HepG2 (cell line): ENCODE measurements around the gene SKP1. TPM values are rescaled to one million over a fixed set of nuclear protein-coding genes. Genes with fewer than 3 reads are reported as not detected.

Source experiments
- CBX5 ChIP-seq: sonication (generic); formaldehyde crosslinking; IDR thresholded peaks from 2 replicates; pipeline ENCODE4 v1.4.0; 2020; ENCODE audit warnings: missing genetic modification reagents, borderline replicate concordance
- FOXJ3 ChIP-seq: sonication (generic); formaldehyde crosslinking; IDR thresholded peaks from 2 replicates; pipeline ENCODE4 v1.4.0; 2020; ENCODE audit warnings: missing genetic modification reagents, mild to moderate bottlenecking, borderline replicate concordance
- FOXK1 ChIP-seq: sonication (generic); formaldehyde crosslinking; IDR thresholded peaks from 2 replicates; pipeline ENCODE4 v1.4.0; 2020; ENCODE audit warnings: low read depth, missing genetic modification reagents, borderline replicate concordance
- HHEX ChIP-seq: IDR thresholded peaks from 2 replicates; pipeline ENCODE4 v1.6.1; 2016; ENCODE audit warnings: control low read depth
- HNRNPUL1 ChIP-seq: fragments of 200-400 bp; formaldehyde crosslinking; IDR thresholded peaks from 2 replicates; pipeline ENCODE4 v1.6.1; 2017; ENCODE audit warnings: low read depth, mild to moderate bottlenecking, low read length, moderate library complexity
- MXI1 ChIP-seq: IDR thresholded peaks from 3 replicates; pipeline ENCODE4 v1.6.1; 2012; ENCODE audit warnings: low read depth, low read length, inconsistent platforms, borderline replicate concordance
- SNAI1 ChIP-seq: sonication (generic); formaldehyde crosslinking; IDR thresholded peaks from 2 replicates; pipeline ENCODE4 v1.5.0; 2020; ENCODE audit warnings: mild to moderate bottlenecking, missing genetic modification reagents, borderline replicate concordance
- ZFP36L1 ChIP-seq: sonication (generic); formaldehyde crosslinking; IDR thresholded peaks from 2 replicates; pipeline ENCODE4 v1.8.0; 2022; ENCODE audit warnings: mild to moderate bottlenecking, missing genetic modification reagents, moderate library complexity
- ZNF180 ChIP-seq: sonication (generic); formaldehyde crosslinking; IDR thresholded peaks from 2 replicates; pipeline ENCODE4 v1.4.0; 2020; ENCODE audit warnings: low read depth, missing genetic modification reagents, borderline replicate concordance
- ZNF619 ChIP-seq: sonication (generic); formaldehyde crosslinking; IDR thresholded peaks from 2 replicates; pipeline ENCODE4 v1.4.0; 2020; ENCODE audit warnings: mild to moderate bottlenecking, missing genetic modification reagents
- ZNF773 ChIP-seq: sonication (generic); formaldehyde crosslinking; IDR thresholded peaks from 2 replicates; pipeline ENCODE4 v1.4.0; 2020; ENCODE audit warnings: missing genetic modification reagents, borderline replicate concordance
- ZNF879 ChIP-seq: sonication (generic); formaldehyde crosslinking; IDR thresholded peaks from 2 replicates; pipeline ENCODE4 v1.8.1; 2023; ENCODE audit warnings: missing genetic modification reagents
- polyA plus RNA-seq, 8 experiments: library from polyadenylated mRNA; depleted of rRNA in 3 of 8; stranded (reverse) in 7 of 8; unstranded in 1 of 8; fragments of >200 nt; fragmentation: Illumina TruSeq in 4 of 8; extraction: Trizol in 4 of 8; gene quantifications; 2 replicates each; pipeline versions ENCODE4 v1.2.1 to v1.2.3, GENCODE V29; 2011 to 2016; ENCODE audit warnings: low read depth in 4 of 8, missing spikeins in 1 of 8, mixed read lengths in 1 of 8; ENCODE audit not compliant: insufficient read depth in 1 of 8
- total RNA-seq, 5 experiments: library from RNA; depleted of rRNA; stranded (reverse); fragments of >200 nt; fragmentation: Illumina TruSeq; extraction: Trizol; gene quantifications; 2 replicates each; pipeline ENCODE4 v1.2.3, GENCODE V29; 2016; ENCODE audit warnings: low read depth in 1 of 5
- TF ChIP-seq, protein P1 (sequence below): sonication (generic); formaldehyde crosslinking; IDR thresholded peaks from 2 replicates; pipeline ENCODE4 v1.4.0; 2020; ENCODE audit warnings: missing genetic modification reagents, borderline replicate concordance
- TF ChIP-seq, protein P2 (sequence below): sonication (generic); formaldehyde crosslinking; IDR thresholded peaks from 2 replicates; pipeline ENCODE4 v1.4.0; 2020; ENCODE audit warnings: missing genetic modification reagents
- TF ChIP-seq, protein P3 (sequence below): sonication (generic); formaldehyde crosslinking; IDR thresholded peaks from 2 replicates; pipeline ENCODE4 v1.8.0; 2022; ENCODE audit warnings: mild to moderate bottlenecking, missing genetic modification reagents, borderline replicate concordance
- TF ChIP-seq, protein P4 (sequence below): sonication (generic); formaldehyde crosslinking; IDR thresholded peaks from 2 replicates; pipeline ENCODE4 v1.5.0; 2020; ENCODE audit warnings: missing genetic modification reagents
- TF ChIP-seq, protein P5 (sequence below), 2 experiments: sonication (generic) in 1 of 2; formaldehyde crosslinking in 1 of 2; IDR thresholded peaks; 2 replicates each; pipeline versions ENCODE4 v1.4.0 to v1.6.1; 2016 to 2020; ENCODE audit warnings: borderline replicate concordance in 1 of 2, low read depth in 1 of 2, mild to moderate bottlenecking in 1 of 2, missing genetic modification reagents in 1 of 2

The SKP1 gene
- total and polyA plus RNA-seq, 2 of the 13 experiments (the other 11 are each of a cell fraction or from before 2014, with no cell fraction given), result 134 to 340 TPM

DNA sequence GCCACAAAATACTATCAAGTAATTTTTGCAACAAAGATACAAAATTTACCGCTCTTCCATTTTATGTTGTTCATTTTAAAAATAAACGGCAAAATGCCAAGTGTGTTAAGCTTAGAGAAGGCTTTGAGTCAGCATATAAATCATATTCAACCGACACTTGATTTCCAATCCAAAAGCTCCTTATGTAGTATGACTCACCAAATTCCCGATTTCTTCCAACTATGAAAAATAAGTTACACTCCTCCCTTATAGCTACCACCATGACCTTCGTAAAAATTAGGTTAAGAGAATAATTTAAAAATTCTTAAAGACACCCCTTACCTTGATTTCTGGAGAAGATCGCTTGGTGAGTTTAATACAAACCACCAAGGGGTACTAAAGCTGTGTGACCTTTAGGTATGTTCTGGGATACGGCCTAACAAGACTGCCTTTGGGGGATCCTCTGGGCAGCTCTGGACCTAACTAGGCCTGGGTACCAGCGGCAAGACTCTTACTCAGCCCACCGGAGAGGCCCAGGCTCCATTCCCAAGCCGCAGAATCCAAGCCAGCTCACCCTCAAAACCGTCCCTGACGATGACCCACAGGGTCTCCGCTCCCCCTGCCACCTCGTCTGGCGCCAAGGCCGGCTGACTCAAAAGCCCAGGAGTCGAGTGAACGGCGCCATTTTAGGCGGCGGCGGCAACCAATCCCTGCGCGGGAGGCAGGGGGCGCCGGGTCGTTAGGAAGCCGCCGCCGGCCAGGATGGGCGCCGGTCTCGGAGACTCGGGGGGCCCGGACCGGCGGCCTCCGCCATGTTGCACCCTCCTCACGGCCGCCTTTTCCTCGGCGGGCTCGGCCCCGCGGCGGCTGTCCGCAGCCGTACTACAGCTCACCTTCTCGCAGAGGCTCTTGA is 48.4 kb upstream of the SKP1 start (continued):
- TF ChIP-seq, protein P1, sequence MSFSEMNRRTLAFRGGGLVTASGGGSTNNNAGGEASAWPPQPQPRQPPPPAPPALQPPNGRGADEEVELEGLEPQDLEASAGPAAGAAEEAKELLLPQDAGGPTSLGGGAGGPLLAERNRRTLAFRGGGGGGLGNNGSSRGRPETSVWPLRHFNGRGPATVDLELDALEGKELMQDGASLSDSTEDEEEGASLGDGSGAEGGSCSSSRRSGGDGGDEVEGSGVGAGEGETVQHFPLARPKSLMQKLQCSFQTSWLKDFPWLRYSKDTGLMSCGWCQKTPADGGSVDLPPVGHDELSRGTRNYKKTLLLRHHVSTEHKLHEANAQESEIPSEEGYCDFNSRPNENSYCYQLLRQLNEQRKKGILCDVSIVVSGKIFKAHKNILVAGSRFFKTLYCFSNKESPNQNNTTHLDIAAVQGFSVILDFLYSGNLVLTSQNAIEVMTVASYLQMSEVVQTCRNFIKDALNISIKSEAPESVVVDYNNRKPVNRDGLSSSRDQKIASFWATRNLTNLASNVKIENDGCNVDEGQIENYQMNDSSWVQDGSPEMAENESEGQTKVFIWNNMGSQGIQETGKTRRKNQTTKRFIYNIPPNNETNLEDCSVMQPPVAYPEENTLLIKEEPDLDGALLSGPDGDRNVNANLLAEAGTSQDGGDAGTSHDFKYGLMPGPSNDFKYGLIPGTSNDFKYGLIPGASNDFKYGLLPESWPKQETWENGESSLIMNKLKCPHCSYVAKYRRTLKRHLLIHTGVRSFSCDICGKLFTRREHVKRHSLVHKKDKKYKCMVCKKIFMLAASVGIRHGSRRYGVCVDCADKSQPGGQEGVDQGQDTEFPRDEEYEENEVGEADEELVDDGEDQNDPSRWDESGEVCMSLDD (CRISPR knock-in tag), result no peak
- TF ChIP-seq, protein P2, sequence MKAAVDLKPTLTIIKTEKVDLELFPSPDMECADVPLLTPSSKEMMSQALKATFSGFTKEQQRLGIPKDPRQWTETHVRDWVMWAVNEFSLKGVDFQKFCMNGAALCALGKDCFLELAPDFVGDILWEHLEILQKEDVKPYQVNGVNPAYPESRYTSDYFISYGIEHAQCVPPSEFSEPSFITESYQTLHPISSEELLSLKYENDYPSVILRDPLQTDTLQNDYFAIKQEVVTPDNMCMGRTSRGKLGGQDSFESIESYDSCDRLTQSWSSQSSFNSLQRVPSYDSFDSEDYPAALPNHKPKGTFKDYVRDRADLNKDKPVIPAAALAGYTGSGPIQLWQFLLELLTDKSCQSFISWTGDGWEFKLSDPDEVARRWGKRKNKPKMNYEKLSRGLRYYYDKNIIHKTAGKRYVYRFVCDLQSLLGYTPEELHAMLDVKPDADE, result no peak
- TF ChIP-seq HHEX (CRISPR knock-in tag) (no peak), FOXK1 (no peak), ZNF619 (CRISPR knock-in tag) (no peak), ZNF879 (CRISPR knock-in tag) (peak; percentile 32), ZFP36L1 (no peak; the same call in 1 of the 2 replicates), HNRNPUL1 (no peak), FOXJ3 (CRISPR knock-in tag) (no peak), SNAI1 (CRISPR knock-in tag) (peak; percentile 77; the same call in 1 of the 2 replicates), MXI1 (no peak), CBX5 (CRISPR knock-in tag) (no peak), ZNF773 (CRISPR knock-in tag) (no peak), ZNF180 (no peak)
- TF ChIP-seq, protein P3, sequence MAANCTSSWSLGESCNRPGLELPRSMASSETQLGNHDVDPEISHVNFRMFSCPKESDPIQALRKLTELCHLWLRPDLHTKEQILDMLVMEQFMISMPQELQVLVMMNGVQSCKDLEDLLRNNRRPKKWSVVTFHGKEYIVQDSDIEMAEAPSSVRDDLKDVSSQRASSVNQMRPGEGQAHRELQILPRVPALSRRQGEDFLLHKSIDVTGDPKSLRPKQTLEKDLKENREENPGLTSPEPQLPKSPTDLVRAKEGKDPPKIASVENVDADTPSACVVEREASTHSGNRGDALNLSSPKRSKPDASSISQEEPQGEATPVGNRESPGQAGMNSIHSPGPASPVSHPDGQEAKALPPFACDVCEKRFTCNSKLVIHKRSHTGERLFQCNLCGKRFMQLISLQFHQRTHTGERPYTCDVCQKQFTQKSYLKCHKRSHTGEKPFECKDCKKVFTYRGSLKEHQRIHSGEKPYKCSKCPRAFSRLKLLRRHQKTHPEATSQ (CRISPR knock-in tag), result no peak
- TF ChIP-seq, protein P4, sequence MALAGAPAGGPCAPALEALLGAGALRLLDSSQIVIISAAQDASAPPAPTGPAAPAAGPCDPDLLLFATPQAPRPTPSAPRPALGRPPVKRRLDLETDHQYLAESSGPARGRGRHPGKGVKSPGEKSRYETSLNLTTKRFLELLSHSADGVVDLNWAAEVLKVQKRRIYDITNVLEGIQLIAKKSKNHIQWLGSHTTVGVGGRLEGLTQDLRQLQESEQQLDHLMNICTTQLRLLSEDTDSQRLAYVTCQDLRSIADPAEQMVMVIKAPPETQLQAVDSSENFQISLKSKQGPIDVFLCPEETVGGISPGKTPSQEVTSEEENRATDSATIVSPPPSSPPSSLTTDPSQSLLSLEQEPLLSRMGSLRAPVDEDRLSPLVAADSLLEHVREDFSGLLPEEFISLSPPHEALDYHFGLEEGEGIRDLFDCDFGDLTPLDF (CRISPR knock-in tag), result no peak; the same call in 1 of the 2 replicates
- TF ChIP-seq, protein P5, sequence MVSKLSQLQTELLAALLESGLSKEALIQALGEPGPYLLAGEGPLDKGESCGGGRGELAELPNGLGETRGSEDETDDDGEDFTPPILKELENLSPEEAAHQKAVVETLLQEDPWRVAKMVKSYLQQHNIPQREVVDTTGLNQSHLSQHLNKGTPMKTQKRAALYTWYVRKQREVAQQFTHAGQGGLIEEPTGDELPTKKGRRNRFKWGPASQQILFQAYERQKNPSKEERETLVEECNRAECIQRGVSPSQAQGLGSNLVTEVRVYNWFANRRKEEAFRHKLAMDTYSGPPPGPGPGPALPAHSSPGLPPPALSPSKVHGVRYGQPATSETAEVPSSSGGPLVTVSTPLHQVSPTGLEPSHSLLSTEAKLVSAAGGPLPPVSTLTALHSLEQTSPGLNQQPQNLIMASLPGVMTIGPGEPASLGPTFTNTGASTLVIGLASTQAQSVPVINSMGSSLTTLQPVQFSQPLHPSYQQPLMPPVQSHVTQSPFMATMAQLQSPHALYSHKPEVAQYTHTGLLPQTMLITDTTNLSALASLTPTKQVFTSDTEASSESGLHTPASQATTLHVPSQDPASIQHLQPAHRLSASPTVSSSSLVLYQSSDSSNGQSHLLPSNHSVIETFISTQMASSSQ (IDR thresholded peaks at IDR 0.05; ENCODE audit: low read depth), result no peak
- TF ChIP-seq, protein P5 (CRISPR knock-in tag; IDR thresholded peaks at IDR 0.05; ENCODE audit: borderline replicate concordance), result no peak
